Measurements from ENCODE around the gene RREB1. TPM values are rescaled to one million over a fixed set of nuclear protein-coding genes. Genes with fewer than 3 reads are reported as not detected.
A peak's percentile ranks its signal among the peaks of the same experiment; 100 is the strongest.

RREB1 gene
- total and polyA plus RNA-seq, 10 donors, result 3.2 to 72.0 (median 54.6) TPM

- intact Hi-C loops (cut with DNase I; ENCODE audit: low total_unique reads), result no loop called here
- Histone ChIP-seq H3K27me3 (replicated peaks in 1 of 7) (no peaks in the 10 kb centered on the region), H3K4me3 (peak overlapping the region in 2 of 8 donors; percentile 3 to 22), H3K4me1 (peaks cover 47 to 83% (median 74%) of the 10 kb centered on the region in 6 donors), H3K27ac (peak overlapping the region in 5 of 8 donors; percentile 39 to 55 (median 49)), H3K9me3 (no peaks in the 10 kb centered on the region), H3K36me3 (no peaks in the 10 kb centered on the region)
- DNase-seq, result no peak
- TF ChIP-seq POLR2AphosphoS5 (IDR thresholded peaks at IDR 0.05) (no peak), CTCF (IDR thresholded peaks at IDR 0.05 in 8 of 11, conservative IDR thresholded peaks at IDR 0.05 in 3 of 11) (no peak), POLR2A (IDR thresholded peaks at IDR 0.05) (no peak)
Observed at GRCh38 chr6:7112171-7112570, 4.4 kb downstream of the RREB1 start.

- Histone ChIP-seq H3K4me1 (peaks cover 47 to 88% (median 75%) of the 10 kb centered on the region in 6 donors), H3K4me3 (peak overlapping the region in 2 of 8 donors; percentile 3 to 22), H3K27me3 (replicated peaks in 1 of 7) (no peaks in the 10 kb centered on the region), H3K27ac (peak overlapping the region in 5 of 8 donors; percentile 39 to 55 (median 49)), H3K9me3 (no peaks in the 10 kb centered on the region), H3K36me3 (no peaks in the 10 kb centered on the region)
- intact Hi-C loops (cut with DNase I; ENCODE audit: low total_unique reads), result no loop called here
- peak; percentile 83 for DNase-seq
- 27 to 44% (median 31%) methylated on average over 15 of the region's 15 CpGs for WGBS, 5 donors
- TF ChIP-seq POLR2A (IDR thresholded peaks at IDR 0.05) (no peak), POLR2AphosphoS5 (IDR thresholded peaks at IDR 0.05) (peak in 2 of 3 donors; percentile 57 to 77), CTCF (IDR thresholded peaks at IDR 0.05 in 8 of 11, conservative IDR thresholded peaks at IDR 0.05 in 3 of 11) (no peak)
Observed at GRCh38 chr6:7112741-7113313, 5.1 kb downstream of the RREB1 start.

- Histone ChIP-seq H3K27me3 (replicated peaks in 1 of 7) (no peaks in the 10 kb centered on the region), H3K36me3 (no peaks in the 10 kb centered on the region), H3K4me3 (no peak overlapping the region), H3K9me3 (no peaks in the 10 kb centered on the region), H3K27ac (peak overlapping the region in 5 of 8 donors; percentile 32 to 65 (median 57)), H3K4me1 (peaks cover 43 to 99% (median 72%) of the 10 kb centered on the region in 6 donors)
- intact Hi-C loops (cut with DNase I; ENCODE audit: low total_unique reads), result no loop called here
- DNase-seq, result no peak
- 50 to 71% (median 59%) methylated on average over 9 of the region's 9 CpGs for WGBS, 5 donors
- TF ChIP-seq POLR2A (IDR thresholded peaks at IDR 0.05), result no peak
- TF ChIP-seq CTCF (IDR thresholded peaks at IDR 0.05 in 8 of 11, conservative IDR thresholded peaks at IDR 0.05 in 3 of 11), result no peak
- TF ChIP-seq POLR2AphosphoS5 (IDR thresholded peaks at IDR 0.05), result no peak
Observed at GRCh38 chr6:7114744-7115458, 7.1 kb downstream of the RREB1 start.

GRCh38 chr6:7115543-7116231, 7.9 kb downstream of the RREB1 start:
- WGBS, 5 donors, result 59 to 66% (median 62%) methylated on average over 15 of the region's 15 CpGs
- TF ChIP-seq POLR2A (IDR thresholded peaks at IDR 0.05) (no peak), CTCF (IDR thresholded peaks at IDR 0.05 in 8 of 11, conservative IDR thresholded peaks at IDR 0.05 in 3 of 11) (no peak), POLR2AphosphoS5 (IDR thresholded peaks at IDR 0.05) (no peak)
- no peaks in the 10 kb centered on the region for H3K36me3 ChIP-seq
- intact Hi-C loops (cut with DNase I; ENCODE audit: low total_unique reads), result no loop called here
- no peaks in the 10 kb centered on the region for H3K27me3 ChIP-seq (replicated peaks in 1 of 7)
- H3K4me3 ChIP-seq, result no peak overlapping the region
- peak overlapping the region in 5 of 8 donors; percentile 24 to 65 (median 57) for H3K27ac ChIP-seq
- DNase-seq, result no peak
- peaks cover 37 to 97% (median 66%) of the 10 kb centered on the region in 6 donors for H3K4me1 ChIP-seq
- no peaks in the 10 kb centered on the region for H3K9me3 ChIP-seq
